GM18867 (cell line): Measurements from ENCODE around the gene EPC2.
A peak's percentile ranks its signal among the peaks of the same experiment; 100 is the strongest.

ENCODE experiments used
- ATAC-seq: cut with Tn5 transposase; IDR thresholded peaks from one replicate; pipeline ENCODE4 v1.9.1; 2021; ENCODE audit warnings: mild to moderate bottlenecking, moderate library complexity; ENCODE audit not compliant: unreplicated experiment

Gene EPC2, protein sequence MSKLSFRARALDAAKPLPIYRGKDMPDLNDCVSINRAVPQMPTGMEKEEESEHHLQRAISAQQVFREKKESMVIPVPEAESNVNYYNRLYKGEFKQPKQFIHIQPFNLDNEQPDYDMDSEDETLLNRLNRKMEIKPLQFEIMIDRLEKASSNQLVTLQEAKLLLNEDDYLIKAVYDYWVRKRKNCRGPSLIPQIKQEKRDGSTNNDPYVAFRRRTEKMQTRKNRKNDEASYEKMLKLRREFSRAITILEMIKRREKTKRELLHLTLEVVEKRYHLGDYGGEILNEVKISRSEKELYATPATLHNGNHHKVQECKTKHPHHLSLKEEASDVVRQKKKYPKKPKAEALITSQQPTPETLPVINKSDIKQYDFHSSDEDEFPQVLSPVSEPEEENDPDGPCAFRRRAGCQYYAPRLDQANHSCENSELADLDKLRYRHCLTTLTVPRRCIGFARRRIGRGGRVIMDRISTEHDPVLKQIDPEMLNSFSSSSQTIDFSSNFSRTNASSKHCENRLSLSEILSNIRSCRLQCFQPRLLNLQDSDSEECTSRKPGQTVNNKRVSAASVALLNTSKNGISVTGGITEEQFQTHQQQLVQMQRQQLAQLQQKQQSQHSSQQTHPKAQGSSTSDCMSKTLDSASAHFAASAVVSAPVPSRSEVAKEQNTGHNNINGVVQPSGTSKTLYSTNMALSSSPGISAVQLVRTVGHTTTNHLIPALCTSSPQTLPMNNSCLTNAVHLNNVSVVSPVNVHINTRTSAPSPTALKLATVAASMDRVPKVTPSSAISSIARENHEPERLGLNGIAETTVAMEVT

DNA sequence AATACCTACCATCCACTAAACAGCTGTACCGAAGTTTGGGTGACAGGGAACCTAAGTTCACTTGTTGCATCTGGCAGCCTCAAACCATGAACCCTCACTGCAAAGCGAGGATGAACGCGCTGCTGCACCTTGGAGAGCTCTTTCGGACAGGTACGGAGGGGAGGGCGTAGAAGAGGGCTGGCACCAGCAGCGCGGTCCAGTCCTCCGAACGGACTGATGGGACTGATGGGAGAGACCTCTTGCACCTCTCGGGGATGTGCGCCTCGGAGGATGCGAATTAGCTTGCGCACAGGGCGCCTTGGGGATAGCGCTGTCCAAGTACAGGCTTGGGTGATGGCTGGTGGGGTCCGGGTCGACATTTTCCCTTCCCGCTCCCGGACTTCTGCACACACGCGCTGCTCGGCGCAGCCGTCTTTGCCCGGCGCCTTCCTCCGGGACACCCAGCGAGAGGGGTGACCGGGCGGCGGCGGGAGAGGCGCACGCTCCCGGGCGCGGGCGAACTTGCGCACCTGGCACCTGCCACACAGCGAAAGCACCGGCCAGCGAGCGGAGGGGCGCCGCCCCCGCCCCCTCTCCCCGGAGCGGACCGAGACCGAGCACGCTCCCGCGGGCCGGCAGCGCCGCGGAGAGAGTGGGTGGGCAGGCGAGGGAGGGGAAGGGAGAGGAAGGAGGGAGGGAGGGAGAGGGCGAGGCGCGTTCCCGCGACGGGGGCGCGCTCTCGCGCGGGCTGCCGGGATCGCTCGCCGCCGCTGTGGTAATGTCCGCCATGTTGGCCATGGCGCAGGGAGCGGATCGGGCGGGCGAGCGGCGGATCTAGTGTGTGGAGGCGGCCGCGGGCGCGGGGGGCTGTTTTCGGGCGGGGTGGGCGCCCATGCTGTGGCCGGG lies at the start of gene EPC2:
Gene EPC2, plus strand, starts transcription at position 754 of the 885 bp plus-strand sequence. CDS start 267 bp downstream, outside the sequence.
- ATAC-seq: peak; percentile 56

DNA sequence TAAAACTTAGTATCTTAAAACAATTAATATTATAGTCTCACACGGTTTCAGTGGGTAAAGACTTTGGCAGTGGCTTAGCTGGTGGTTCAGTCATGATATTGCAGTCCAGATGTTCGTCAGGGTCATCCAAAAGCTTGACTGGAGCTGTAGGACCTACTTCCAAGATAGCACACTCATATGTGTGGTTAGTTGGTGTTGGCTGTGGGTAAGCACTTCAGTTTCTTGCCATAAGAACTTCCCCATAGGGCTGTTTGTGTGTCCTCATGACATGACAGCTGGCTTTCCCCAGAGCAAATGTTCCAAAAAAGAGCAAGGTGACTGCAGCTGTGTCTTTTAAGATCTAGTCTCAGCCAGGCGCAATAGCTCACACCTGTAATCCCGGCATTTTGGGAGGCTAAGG lies 48.5 kb upstream of the EPC2 start:
- no peak for ATAC-seq

DNA sequence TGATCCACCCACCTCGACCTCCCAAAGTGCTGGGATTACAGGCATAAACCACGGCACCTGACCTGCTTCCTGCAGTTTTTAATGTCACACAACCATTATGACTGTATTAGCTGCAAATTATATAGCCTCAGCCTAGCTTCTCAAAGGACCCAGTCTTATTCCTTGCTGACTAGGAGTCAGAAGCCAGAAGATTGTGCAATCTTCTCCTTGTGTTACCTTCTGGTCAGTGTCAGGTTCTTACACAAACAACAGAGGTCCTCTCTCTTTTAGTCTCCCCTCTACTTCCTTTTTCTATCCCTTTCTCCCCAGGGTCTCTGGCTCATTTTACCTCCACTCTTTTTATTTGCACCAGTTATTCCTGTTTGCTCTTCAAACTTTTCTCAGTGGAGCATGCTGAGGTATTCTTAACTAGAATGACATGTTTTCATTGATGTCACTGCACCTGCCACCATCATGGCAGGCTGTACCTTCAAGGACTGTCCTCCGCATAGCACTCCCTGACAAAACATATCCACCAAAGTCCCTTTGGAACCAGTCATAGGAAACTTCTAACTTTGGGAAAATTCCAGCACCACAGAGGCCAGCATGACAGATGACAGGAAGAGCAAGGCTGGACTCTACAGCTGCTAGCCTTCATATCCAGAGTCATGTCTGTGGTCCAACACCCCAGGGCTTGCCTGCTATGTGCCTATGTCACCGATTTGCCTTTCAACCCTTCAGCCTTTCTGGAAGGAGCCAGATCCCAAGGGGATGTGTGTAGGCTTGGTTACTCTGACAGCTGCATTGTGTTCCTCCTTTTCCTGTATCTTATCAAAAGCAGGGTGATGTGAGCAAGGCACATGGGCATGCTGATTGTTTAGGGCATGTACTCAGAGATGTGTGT lies 45.2 kb upstream of the EPC2 start:
- no peak for ATAC-seq

DNA sequence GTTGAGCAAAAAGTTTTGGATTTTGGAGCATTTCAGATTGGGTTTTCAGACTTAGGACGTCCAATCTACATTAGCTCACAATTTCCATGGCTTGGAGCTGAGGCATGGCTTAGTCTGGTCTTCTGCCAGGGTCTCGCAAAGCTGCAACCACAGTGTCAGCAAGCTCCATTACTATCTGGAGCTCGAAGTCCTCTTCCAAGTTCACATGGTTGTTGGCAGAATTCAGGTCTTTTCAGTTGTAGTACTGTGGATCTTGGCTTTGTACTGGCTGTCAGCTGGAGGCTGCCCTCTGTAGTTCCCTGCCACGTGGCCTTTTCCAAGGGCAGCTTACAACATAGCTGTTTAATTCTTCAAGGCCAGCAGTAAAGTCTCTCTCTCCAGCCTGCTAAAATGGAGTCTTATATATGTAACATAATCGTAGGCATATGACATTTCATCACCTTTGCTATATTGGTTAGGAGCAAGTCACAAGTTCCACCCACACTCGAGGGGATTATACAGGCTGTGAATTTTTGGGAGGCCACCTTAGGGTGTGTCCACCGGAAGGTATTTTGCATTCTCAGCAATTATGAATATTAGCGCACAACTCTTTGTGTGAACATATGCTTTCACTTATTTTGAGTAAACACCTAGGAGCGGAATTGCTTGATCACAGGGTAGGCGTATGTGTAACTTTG lies 41.5 kb upstream of the EPC2 start:
- peak; percentile 33 for ATAC-seq

DNA sequence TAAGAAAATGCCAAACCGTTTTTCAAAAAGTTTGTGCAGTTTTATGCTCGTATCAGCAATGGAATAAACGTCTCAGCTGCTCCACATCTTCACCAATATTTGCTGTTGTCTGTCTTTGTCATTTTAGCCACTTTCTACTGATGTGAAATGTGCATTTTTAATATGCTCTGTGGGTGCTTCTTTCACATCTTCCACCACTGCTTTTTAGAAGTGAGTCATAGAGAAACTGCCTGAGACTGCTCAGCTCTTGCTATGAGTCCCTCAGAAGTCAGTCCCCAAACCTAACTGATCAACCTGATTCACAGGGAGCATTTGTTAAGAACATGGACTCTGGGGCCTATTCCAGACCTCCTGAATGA lies 41.0 kb upstream of the EPC2 start:
- peak; percentile 99 for ATAC-seq

DNA sequence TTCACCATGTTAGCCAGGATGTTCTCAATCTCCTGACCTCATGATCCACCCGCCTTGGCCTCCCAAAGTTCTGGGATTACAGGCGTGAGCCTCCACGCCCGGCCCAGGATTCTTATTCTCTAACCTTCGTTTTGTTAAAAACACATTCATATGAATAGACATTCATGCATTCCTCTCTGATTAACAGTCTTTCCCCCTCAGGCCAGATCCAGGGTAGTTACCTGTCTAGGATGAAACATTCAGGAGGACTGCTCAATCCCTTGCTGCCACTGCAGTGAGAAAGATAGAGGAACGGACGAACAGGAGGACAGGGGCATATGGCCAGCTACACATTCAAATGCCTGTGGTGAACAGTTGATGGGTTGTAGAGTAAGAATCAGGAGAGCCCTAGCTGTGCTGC lies 39.6 kb upstream of the EPC2 start:
- ATAC-seq: no peak

DNA sequence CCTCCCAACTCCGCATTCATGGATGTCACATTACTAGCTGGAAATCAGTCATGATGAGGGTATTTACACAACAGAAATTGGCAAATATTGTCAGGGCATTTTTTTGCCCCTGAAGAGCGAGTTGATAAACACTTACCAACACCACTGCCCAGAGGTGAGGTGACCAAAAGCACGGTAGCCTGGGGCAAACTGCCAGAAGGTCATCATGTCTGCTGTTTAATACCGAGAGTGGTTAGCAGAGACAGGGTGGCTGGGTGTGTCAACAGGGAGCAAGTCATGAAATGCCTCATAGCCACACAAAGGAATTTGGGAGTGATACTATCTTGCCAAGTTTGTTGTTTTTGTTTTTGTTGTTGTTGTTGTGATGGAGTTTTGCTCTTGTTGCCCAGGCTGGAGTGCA lies 37.0 kb upstream of the EPC2 start:
- ATAC-seq: no peak

DNA sequence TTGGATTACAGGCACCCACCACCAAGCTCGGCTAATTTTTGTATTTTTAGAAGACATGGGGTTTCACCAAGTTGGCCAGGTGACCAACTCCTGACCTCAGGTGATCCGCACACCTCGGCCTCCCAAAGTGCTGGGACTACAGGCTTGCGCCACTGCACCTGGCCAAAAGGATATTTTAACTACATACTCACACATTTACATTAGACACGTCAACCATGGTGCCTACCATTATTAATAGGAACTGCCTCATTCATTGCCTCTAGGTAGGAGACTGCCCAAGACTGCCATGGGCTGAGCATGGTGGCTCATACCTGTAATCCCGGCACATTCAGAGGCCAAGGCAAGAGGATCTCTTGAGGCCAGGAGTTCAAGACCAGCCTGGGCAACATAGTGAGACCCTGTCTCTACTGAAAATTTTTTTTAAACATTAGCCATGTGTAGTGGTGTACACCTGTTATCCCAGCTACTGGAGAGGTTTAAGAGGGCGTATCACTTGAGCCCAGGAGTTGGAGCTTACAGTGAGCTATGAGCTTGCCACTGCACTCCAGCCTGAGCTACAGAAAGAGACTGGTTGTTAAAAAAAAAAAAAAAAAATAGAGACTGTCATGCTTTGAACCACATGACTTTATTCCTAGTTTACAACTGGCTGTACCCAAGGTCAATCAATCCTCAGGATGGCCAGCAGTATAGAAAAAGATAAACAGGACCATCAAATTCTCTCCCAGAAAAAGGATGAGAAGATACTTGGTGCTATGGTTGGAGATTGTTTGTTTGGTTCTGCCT lies 31.1 kb upstream of the EPC2 start:
- no peak for ATAC-seq

DNA sequence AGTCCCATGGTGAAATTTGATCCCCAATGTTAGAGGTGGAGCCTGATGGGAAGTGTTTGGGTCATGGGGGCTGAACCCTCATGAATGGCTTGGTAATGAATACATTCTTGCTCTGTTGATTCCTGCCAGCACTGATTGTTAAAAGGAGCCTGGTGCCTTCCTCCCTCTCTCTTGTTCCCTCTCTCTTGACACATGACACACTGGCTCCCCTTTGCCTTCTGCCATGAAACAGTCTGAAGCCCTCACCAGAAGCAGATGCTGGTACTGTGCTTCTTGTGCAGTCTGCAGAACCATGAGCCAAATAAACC lies 30.6 kb upstream of the EPC2 start:
- peak; percentile 31 for ATAC-seq

DNA sequence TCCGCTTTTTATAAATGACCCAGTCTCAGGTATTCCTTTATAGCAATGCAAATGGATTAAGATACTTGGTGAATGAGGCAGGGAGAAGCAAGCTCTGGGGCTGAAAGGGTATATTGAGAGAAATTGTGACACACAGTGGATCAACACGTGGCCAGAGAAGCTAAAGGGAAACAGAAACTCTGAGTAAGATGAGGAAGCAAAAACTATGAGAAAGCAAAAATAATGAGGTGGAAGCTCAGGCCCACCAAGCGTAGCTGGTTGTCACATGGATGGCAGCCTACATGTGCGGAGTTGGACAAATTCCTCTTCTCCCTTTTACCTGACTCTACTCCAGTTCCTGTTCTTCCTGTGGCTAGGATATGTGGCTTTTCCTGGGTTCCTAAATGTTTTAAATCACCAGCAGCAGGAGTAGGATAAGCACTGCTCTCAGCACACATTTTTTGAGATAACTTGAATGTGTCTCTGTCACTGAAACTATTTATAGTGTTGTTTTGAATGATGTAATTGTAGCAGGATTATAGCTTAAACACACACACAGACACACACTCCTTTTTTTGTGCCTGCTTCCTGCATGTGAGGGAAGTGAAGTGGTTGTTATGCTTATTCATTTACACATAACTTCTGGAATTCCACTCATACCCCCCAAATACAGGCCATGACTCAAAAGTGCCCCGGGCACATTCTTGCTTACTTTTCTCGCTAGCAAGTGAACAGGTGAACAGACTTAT lies 30.1 kb upstream of the EPC2 start:
- ATAC-seq: peak; percentile 99

DNA sequence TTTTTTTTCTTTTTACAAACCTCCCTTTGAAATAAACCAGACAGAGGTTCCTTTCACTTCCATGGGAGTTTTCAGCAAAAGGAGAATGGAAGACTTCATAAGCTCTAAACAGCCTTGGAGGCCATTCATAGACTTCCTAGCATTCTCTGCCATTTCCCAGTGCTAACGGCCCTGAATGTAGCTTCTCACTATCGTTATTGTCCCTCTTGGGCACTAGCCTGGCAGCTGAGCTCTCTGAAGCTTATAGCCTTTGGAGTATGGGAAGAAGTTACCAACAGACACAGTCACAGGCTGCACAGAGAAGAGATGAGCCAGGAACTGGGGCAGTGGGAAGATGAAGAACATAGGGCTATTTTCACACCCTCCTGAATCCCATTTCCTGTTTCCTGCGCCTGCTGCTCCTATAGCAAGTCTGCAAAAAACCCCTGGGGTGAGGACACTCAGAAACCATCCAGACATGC lies 29.1 kb upstream of the EPC2 start:
- no peak for ATAC-seq

DNA sequence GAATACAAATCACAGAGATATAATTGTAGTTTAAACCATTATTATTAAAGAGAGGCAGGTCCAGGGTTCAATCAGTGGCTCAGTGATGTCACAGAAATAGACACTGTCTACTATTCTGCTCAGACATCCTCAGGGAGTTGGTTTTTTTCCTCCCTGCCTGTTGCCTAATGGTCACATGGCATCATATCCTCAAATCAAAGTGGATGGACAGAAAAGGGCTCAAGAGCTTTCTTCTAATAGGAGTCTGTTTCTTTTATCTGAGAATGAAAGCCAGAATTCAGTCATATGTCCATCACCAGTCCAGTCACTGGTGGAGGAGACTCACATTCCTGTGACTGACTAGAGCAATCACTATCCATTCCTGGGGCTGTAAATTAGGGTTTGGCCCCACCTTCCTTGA lies 27.9 kb upstream of the EPC2 start:
- ATAC-seq: no peak

DNA sequence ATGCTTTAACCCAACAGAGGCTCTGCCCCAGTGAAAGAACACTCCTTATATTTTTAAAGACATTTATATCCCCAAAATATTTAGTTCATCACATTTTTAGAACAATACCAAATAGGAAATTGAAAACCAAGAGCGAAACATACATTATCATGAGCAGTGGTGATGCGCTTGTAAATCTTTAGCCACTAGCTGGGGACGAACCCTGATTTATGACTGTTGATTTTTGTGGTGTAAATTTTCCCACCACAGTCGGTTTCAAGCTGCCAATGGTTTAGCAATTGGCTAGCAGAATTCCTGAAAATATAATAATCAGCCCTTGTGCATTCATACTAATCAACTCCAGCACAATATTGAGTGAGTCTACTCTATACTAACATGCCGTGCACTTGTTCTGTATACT lies 27.3 kb upstream of the EPC2 start:
- no peak for ATAC-seq

DNA sequence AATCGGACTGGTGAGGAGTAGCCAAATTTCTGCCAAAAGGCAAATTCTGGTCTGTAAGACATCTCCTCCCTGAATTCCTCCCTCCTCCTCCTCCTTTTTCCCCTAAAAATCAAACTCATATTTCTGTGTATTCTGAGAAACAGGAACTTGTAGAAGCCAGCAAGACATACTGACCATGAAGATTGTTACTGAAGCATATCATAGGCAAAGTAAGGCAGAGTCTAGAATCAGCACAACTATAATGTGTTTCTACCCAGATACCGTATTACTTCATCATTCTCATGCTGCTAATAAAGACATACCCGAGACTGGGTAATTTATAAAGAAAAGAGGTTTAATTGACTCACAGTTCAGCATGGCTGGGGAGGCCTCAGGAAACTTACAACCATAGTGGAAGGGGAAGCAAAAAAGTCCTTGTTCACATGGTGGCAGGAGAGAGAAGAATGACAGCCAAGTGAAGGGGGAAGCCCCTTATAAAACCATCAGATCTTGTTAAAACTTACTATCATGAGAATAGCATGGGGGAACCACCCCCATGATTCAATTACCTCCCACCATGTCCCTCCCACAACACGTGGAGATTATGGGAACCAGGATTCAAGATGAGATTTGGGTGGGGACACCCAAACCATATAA lies 24.9 kb upstream of the EPC2 start:
- ATAC-seq: no peak

DNA sequence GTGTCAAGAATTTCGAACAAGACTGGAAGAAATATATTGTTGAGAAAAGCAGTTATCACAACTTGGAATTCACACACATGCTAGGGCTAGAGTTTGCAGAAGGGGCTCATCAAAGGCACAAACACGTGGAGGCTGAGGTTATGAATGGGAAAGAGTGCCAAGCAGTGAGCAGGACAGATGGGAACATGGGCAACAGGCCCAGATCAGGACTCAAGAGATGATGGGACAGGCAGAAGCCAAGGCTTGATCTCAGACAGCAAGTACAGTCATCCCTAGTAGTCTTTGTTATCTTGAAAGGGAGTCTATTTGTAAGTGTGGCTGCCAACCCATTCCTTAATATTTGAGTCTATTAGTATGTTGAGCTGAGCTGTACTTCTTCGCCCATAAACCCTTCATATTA lies 22.2 kb upstream of the EPC2 start:
- no peak for ATAC-seq

DNA sequence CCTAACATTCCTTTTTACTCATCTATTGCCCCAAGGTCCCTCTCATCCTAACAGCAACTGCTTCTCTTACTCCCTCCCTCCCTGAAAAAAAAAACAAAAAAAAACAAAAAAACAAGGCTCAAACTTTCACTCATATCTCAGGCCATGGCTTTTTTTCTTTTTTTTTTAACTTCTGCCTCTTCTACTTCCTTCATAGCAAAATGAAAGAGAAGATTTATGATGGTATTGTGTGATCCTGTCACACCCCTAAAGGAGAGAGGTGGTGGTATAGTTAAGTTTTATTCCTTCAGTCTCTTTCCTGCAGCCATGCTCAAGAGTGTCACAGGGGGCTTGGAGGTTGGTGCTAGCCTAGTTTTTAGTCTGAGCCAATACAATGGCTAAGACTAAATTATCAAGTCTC lies 21.5 kb upstream of the EPC2 start:
- ATAC-seq: no peak

DNA sequence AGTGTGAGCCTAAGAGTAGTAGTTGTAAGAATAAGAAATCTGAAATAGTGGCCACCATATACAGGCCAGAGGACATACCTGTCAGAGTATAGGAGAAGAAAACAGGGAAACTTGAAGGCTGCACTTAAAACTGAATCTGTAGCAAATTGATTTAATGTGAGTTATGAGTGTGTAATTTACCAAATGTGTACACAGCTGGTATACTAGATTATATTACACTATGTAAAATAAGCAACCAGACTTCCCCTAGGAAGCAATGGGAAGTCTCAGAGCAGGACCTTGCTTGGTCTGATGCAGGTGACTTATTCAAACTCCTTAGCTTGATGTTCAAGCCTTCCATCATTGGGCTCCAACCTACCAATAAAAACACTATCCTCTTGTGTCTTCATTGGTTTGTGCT lies 17.3 kb upstream of the EPC2 start:
- no peak for ATAC-seq

DNA sequence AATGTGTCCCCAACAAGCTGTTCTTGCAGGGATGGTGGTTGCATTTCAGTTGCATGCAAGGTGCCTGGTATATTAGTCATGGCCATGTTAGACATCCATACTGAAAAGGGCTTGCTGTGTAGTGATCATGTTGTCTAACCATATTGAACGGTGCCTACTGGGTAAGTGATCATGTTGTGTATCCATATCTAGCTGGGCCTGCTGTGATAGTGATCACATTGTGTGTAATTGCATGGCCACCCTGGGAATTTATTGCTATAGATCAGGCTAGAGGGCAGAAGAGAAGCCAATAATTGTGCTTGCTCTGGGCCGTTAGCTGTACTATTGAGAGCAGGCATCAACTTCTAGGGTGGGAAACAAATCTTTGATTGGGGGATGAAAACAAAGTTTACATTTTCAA lies 9.8 kb upstream of the EPC2 start:
- no peak for ATAC-seq
